Mucosa of descending colon (tissue), 3 donors: ENCODE measurements around the gene GPANK1. TPM values are rescaled to one million over a fixed set of nuclear protein-coding genes. Genes with fewer than 3 reads are reported as not detected.
A peak's percentile ranks its signal among the peaks of the same experiment; 100 is the strongest.

Experiments
- ATAC-seq: fragments of 200-7000 bp; cut with Tn5 transposase; one replicate; pipeline ENCODE4 v1.9.1; 2020; ENCODE audit warnings: mild to moderate bottlenecking, moderate library complexity
- DNase-seq, 3 donors: peaks; one replicate each; pipeline ENCODE4 v3.0.0-alpha.2; 2020
- H3K36me3 ChIP-seq: fragments of 200-600 bp; one replicate; pipeline ENCODE4 v1.8.0; 2021; ENCODE audit warnings: low read depth, mild to moderate bottlenecking
- H3K4me1 ChIP-seq: fragments of 200-600 bp; one replicate; pipeline ENCODE4 v1.8.0; 2021; ENCODE audit warnings: low read depth, mild to moderate bottlenecking
- H3K4me3 ChIP-seq: fragments of 200-600 bp; one replicate; pipeline ENCODE4 v1.8.0; 2021; ENCODE audit warnings: mild to moderate bottlenecking
- H3K9me3 ChIP-seq: fragments of 200-600 bp; one replicate; pipeline ENCODE4 v1.8.0; 2021; ENCODE audit warnings: mild to moderate bottlenecking
- intact Hi-C, 2 donors: fragments of 100-400 bp; cut with DNase I in 1 of 2; cut with micrococcal nuclease in 1 of 2; formaldehyde crosslinking; loops; one replicate each; pipeline versions ENCODE4 v1.11.0 to v1.11.1; 2022; cut with DNase I, micrococcal nuclease
- total RNA-seq, 3 donors: library from RNA; stranded (reverse); fragmentation: NEBNext Ultra II Directional in 2 of 3; extraction: Animal tissue kit (Norgen Biotek cat#: 25700) in 2 of 3; gene quantifications; one replicate each; pipeline versions ENCODE4 v1.2.1 to v1.2.4, GENCODE V29; 2021 to 2023
- TF ChIP-seq, protein P1 (sequence below): fragments of 200-600 bp; IDR thresholded peaks from one replicate; pipeline ENCODE4 v1.8.0; 2022; ENCODE audit warnings: antibody characterized with exemption, mild to moderate bottlenecking
- donor health status: DM: no; HTN: no; CAD: no; lungs with moderate emphysema.
- donor health status: DM: no; HTN: no; CAD: no.
- donor health status: DM: no; HTN: yes; CAD: no.

GPANK1 gene
- total RNA-seq, 3 donors from 2014 or later, result 13.4 to 17.7 (median 17.4) TPM

DNA sequence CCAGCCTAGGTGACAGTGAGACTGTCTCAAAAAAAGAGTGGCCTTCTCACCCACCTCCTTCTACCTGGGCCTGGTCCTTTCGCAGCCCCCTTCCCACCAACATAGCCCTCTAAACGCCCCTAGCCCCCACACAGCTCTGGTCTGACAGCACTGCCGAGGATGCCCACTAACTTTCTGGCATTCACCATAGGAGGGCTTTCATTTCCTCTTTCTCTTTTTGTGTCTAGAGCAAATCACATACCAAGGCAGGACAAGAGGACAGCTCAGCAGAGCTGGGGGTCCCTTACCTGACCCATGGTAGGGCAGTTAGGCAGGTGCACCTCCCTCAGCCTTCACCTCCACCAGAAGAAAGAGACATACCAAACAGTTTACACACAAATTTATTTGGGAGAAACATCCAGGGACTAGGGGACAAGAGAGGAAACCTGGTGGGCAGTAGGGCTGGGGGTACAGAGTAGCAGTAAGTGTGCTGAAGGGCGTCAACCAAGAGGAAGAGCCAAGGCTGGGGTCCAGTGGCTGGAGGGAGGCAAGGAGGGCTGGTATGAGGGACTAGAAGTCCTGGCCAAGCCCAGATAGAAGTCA lies 11.6 kb upstream of the GPANK1 start:
- no peaks in the 10 kb centered on the region for H3K36me3 ChIP-seq
- TF ChIP-seq, protein P1, sequence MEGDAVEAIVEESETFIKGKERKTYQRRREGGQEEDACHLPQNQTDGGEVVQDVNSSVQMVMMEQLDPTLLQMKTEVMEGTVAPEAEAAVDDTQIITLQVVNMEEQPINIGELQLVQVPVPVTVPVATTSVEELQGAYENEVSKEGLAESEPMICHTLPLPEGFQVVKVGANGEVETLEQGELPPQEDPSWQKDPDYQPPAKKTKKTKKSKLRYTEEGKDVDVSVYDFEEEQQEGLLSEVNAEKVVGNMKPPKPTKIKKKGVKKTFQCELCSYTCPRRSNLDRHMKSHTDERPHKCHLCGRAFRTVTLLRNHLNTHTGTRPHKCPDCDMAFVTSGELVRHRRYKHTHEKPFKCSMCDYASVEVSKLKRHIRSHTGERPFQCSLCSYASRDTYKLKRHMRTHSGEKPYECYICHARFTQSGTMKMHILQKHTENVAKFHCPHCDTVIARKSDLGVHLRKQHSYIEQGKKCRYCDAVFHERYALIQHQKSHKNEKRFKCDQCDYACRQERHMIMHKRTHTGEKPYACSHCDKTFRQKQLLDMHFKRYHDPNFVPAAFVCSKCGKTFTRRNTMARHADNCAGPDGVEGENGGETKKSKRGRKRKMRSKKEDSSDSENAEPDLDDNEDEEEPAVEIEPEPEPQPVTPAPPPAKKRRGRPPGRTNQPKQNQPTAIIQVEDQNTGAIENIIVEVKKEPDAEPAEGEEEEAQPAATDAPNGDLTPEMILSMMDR, result no peak
- peaks cover 11% of the 10 kb centered on the region for H3K4me1 ChIP-seq
- H3K4me3 ChIP-seq, result no peak overlapping the region
- no peaks in the 10 kb centered on the region for H3K9me3 ChIP-seq
- no peak for DNase-seq
- intact Hi-C loops, result no loop called here
- no peak for ATAC-seq

DNA sequence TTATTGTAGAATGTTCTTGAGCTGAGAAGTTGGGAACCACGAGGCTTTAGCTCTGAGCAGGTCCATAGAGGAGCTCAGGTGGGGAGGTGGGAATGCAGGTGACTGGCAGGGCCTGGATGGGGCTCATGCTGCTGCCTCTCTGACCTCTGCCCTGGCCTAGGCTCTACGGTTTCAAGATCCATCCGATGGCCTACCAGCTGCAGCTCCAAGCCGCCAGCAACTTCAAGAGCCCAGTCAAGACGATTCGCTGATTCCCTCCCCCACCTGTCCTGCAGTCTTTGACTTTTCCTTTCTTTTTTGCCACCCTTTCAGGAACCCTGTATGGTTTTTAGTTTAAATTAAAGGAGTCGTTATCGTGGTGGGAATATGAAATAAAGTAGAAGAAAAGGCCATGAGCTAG lies 4.9 kb upstream of the GPANK1 start, which contains the start of gene LY6G5B:
Gene LY6G5B (plus strand): TSS at position 301 of the 400 bp plus-strand sequence. CDS start 975 bp downstream, outside the sequence.
- H3K9me3 ChIP-seq, result no peaks in the 10 kb centered on the region
- DNase-seq (no peak), ATAC-seq (no peak)
- peaks cover 9% of the 10 kb centered on the region for H3K4me1 ChIP-seq
- intact Hi-C loops, result no loop called here
- H3K4me3 ChIP-seq, result no peak within 1 kb of the TSS
- peaks cover 10% of the 10 kb centered on the region for H3K36me3 ChIP-seq
- TF ChIP-seq, protein P1, result no peak

DNA sequence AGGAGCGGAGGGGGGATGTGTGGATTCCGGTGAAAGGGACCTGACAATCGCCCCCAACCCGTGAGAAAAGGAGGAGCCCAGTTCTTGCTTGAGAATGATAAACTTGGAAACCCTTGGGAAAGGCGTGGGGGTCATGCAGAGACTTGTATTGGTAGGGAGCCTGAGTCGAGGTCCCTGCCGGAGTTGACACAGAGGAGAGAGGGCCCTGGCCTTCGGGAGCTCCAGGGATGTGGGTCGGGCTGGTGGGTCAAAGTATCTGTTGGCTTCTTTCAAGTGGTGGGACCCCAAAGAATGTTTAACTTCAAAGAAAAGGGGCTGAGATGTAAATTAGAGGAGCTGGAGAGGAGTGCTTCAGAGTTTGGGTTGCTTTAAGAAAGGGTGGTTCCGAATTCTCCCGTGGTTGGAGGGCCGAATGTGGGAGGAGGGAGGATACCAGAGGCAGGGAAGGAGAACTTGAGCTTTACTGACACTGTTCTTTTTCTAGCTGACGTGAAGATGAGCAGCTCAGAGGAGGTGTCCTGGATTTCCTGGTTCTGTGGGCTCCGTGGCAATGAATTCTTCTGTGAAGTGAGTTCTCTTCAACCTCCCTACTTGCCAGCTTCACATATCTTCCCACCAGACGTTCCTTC lies 1.7 kb upstream of the GPANK1 start:
- TF ChIP-seq, protein P1, result no peak
- Histone ChIP-seq H3K9me3 (no peaks in the 10 kb centered on the region), H3K4me1 (peaks cover 22% of the 10 kb centered on the region), H3K36me3 (peaks cover 10% of the 10 kb centered on the region), H3K4me3 (peak overlapping the region; percentile 81)
- DNase-seq, result no peak
- ATAC-seq, result no peak
- intact Hi-C loops, result no loop called here

DNA sequence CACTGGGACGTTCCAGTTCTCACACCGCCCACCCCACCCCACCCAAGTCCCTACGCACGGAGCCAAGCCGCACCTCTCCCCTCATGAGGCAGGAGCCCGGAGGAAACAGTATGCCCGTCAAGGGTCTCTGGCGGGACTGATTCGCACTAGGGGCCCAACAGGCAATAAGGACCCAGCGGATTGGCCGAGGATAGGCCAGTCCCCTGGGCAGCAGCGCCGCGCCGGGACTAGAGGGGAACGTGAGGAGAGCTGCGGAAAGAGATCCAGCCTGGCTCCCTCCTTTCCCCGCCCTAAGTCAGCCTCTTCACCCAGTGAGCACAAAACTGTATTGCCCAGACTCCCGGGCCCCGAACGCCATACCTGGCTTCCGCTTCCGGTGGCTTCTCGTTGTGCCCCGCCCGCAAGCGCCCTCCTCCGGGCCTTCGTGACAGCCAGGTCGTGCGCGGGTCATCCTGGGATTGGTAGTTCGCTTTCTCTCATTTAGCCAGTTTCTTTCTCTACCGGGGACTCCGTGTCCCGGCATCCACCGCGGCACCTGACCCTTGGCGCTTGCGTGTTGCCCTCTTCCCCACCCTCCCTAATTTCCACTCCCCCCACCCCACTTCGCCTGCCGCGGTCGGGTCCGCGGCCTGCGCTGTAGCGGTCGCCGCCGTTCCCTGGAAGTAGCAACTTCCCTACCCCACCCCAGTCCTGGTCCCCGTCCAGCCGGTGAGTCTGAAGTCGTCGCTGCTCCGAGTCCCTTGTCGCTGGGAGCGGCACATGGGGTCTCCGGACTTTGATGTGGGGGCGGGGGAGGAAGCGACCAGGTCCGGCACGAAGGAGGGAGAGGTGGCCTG lies 922 bp upstream of the GPANK1 start, which contains the start of gene CSNK2B:
Gene CSNK2B (plus strand): TSS at position 580 of the 836 bp plus-strand sequence. CDS start 752 bp downstream, outside the sequence.
- peak within 1 kb of the TSS; percentile 81 for H3K4me3 ChIP-seq
- peaks cover 10% of the 10 kb centered on the region for H3K36me3 ChIP-seq
- peaks cover 27% of the 10 kb centered on the region for H3K4me1 ChIP-seq
- ATAC-seq, result peak; percentile 91
- intact Hi-C loops, result no loop called here
- DNase-seq, result peak; percentile 98 to 99 (median 99)
- H3K9me3 ChIP-seq, result no peaks in the 10 kb centered on the region
- TF ChIP-seq, protein P1, result no peak

DNA sequence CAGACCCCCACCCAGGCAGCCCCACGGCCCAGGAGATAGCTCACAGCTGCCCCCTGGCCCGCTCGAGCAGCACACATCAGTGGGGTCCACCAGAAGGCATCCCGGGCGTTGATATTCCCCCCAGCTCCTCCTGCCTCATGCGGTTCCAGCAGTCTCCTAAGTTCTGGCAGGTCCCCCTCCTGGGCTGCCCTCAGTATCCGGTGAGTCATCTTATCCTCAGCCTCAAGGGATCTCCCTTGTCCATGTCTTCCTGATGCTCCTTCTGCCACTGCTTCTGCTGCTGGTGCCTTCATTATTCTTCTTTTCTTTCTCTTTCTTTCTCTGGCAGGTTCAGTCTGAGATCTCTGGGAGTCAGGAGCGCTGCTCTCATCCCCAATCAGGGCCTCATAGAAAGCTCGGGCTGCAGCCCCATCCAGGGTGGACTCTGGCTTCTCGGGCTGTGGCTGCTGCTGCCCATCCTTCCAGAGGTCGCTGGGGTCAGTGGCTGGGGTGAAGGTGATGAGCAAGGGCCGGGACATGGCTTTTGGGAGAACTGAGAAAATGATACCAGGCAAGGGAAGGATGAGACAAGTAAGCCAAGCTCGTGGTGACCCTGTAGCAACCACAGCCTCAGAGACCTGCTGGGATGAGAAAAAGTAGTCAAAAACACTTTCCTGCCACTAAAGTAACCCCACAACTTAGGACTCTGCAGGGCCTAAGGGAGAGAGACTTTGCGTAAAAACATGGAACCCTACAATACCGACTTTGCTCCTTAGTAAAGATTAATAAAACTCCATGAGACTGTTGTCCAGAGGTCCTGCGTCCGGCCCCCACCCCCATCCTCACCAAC lies 622 bp downstream of the GPANK1 start:
- intact Hi-C loops, result no loop called here
- H3K4me1 ChIP-seq, result peaks cover 34% of the 10 kb centered on the region
- peaks cover 5% of the 10 kb centered on the region for H3K36me3 ChIP-seq
- peak in 2 of 3 donors; percentile 28 to 49 for DNase-seq
- peak overlapping the region; percentile 81 for H3K4me3 ChIP-seq
- ATAC-seq, result no peak
- TF ChIP-seq, protein P1, result no peak
- no peaks in the 10 kb centered on the region for H3K9me3 ChIP-seq
